NCI-H226 (cell line): ENCODE results near the gene PLCL1.
"Not testable (repeated sequence)": the region's sequence is repeated elsewhere in the genome, so short reads cannot be mapped to it uniquely, and the experiment has no call there.

Source experiments
- DNase-seq: peaks from one replicate; pipeline ENCODE4 v3.0.0-alpha.2; 2015

Gene PLCL1

DNA sequence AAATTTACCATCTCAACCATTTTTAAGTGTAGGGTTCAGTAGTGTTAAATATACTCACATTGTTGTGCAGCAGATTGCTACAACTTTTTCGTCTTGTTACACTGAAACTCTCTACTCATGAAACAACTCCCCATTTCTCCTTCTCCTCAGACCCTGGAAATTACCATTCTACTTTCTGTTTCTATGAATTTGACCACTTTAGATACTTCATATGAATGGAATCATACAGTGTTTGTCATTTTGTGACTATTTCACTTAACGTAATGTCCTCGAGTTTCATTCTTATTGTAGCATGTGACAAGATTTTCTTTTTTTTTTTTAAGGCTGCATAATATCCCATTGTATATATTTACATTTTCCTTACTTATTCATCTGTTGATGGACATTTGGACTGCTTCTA is 203.8 kb downstream of the PLCL1 start:
- no peak for DNase-seq

DNA sequence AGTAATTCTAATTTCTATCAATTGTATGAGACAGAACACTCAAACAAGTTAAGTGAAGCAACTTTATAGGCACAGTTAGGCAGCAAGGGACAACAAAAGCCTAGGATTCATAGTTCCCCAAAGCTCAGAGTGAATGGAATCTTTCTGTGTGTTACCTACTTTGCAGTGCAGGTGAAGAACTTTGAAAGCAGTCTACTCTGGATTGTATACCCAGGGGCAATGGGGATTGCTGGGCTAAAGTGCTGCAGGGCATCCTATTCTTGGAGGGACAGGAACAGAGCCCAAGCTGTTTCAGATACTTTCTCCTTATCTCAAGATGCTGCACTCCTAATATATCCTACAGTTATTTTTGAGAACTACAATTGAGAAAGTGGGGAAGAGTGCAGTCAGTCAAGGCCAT is 207.6 kb downstream of the PLCL1 start:
- no peak for DNase-seq

DNA sequence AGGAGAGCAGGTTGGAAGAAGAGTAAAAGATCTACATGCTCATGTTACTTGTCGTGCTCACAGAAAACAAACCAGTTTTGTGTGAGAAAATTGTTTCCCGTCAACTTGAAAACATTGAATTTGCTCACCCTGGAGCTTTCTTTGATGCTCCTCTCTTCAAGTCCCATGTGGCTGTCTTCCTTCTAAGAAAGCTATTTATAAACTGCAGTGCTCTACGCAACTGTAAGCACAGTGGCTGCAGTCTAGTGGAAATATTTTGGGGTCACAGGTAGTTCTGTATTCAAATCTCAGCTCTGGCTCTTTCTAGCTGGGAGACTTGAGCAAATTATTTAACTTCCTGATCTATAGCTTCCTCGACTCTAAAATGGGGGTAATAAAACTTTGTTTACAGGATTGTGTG is 211.8 kb downstream of the PLCL1 start:
- no peak for DNase-seq

DNA sequence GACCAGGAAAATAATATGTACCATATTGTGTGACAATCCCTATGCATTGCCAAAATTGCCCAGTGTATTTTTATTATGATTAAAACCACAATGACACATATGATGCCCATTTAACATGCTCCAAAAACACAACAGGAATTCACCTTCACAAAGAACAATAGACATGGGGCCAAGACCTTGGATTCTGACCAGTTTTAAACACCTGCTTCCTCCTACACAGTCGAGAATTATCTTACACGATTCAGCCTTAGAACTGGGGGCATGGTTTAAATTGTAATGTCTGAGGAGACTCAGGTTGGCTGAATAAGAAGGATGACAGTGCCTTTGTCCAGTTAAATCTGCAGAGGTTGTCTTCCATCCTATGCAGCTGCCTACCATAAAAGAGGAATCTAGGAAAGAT is 212.7 kb downstream of the PLCL1 start:
- DNase-seq = no peak

DNA sequence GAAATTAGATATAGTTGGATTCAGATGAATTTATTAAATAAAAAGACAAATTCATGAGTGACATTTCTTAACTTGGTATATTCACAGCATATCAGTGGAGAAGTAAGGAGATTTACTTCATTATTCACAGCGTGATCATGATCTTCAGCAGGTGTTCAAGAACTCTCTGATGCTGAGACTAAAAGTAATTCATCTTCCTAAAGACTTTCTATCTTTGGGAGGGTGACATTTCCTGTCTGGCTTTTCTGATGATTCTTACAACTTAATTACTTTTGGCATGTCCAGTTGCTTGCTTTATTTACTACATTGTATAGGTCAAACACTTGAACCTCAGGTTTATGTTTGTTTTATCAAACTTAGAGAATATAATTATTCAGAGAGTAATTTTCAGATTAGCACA is 224.6 kb downstream of the PLCL1 start:
- DNase-seq = no peak

DNA sequence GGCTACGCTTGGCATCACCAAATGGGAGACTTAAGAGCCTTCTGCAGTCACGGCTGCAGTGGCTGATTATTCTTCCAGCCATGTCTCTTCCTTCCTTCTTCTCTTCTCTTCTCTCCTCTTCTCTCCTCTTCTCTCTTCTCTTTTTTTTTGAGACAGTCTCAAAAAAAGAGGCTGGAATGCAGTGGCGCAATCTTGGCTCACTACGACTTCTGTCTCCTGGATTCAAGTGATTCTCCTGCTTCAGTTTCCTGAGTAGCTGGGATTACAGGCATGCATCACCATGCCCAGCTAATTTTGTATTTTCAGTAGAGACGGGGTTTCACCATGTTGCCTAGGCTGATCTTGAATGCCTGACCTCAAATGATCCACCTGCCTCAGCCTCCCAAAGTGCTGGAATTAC is 225.2 kb downstream of the PLCL1 start:
- DNase-seq = not testable (repeated sequence)

DNA sequence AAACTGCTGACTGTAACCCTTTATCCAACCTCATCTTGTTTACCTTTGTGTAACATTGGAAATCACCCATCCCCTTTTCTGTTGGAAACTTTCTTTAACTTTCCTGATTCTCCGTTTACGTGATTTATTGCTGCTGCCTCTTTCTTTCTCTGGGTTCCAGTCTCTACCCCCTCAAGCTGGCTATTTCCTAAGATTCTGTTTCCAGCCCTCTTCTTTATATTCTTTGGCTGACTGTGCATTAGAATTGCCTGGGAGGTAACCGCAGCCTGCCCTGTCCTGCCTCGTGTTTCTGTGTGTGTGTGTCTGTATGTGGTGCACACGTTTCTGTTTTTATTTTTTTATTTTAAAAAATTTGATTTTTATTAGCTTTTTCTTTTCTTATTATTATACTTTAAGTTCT is 229.2 kb downstream of the PLCL1 start:
- DNase-seq = no peak

DNA sequence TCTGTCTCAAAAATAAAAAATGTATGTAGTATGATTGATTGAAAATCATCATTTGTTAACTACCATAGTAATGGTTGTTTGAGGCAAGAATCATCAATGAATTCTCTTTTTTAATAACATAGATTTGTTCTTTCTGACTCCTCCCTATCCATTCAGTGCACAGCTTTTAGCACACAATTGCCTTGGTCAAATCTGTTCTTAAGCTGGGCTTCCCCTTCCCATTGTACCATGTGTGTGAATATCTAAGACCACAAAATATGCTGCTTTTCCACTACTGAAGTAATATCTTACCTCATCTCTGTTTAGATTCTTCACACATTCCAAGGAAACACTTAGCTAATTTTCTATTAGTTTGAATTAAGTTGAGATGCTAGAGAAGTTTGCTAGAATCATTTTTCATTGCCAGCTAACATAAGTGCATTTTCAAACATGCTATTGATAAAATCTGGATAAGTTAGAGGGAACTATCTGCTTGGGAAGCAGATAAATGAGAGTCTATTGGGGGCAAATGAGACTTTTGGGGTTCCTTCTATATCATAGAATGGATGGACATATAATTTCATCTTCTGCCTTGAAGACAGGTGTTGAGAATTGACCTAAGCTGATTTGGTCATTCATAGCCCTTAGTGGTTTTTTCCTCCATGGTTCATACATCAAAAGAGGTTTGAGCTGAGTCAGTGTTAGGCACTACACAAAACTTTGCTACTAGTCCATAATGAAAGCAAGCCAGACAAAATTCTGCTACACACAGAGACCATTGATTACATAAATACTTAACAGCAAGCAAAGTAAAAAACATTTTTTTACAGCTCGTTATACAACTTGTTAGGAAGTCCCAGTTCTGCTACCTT is 231.9 kb downstream of the PLCL1 start:
- no peak for DNase-seq

DNA sequence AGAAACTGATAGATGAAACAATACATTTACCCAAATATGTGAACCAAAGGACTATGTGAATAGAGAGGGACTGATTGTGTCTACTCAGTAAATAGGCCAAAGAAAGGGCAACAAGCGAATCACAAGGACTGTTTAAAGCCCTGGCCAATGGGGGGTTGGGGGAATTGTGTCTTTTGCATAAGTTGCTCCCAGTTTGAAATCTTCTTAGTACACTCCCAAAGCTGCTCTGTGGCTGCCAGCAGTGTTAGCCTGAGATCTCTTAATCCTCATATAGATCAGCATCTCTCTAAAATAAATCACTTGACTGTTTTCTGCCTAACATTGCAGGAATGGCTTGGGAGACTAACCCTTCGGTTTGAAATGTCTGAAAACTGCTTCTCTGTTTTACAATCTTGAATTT is 236.4 kb downstream of the PLCL1 start:
- DNase-seq = no peak

DNA sequence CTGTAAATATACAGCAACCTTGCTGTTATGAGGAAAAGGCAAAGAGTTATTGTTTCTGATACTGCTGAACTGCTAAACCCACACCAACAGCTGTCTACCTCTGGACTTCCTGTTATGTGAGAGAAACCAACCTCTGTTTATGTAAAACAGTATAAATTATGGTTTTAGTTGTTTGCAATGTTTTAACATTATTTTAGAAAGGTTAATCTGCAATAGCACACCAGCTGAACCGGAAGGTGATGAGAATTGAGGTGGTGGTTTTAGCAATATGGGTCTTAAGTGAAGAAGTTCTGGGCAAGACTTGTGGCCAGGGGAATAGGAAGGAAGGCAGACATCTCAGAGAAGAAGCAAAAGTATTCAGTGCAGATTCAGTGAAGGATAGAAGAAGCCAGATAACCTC is 237.8 kb downstream of the PLCL1 start:
- no peak for DNase-seq

DNA sequence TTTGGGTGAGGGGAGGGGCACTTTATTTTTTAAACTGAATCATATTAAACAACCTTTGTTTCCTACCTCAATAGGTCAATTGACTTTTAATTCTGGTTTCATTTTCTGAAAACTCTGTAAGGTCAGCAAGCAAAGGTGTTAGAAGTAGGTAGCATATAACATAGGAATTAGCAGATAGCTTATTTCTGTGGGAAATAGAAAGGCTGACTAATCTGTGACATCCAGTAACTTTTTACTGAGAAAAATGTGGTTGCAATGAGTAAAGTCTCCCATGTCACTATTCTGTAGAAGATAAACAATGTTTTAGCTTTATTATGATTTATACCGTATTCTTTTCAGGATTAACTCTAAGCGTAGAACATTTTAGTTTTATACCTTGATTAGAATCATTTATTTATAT is 240.4 kb downstream of the PLCL1 start:
- no peak for DNase-seq

DNA sequence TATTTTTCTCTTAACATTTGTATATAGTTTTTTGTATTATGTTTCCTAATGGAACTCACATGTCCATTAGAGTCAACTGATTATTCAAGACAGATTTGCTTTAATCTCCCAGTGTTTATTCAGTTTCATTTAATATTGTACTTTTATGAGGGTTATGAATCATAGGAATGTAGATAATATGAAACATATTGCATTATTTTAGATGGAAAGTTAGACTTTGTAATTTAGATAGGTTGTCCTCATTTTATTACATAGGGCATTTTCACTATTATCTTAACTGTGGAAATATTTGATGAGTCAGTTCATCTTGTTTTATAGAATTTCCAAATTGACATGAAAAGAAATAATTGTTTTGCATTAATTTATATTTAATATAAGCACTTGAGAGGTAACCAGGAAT is 240.8 kb downstream of the PLCL1 start:
- no peak for DNase-seq

DNA sequence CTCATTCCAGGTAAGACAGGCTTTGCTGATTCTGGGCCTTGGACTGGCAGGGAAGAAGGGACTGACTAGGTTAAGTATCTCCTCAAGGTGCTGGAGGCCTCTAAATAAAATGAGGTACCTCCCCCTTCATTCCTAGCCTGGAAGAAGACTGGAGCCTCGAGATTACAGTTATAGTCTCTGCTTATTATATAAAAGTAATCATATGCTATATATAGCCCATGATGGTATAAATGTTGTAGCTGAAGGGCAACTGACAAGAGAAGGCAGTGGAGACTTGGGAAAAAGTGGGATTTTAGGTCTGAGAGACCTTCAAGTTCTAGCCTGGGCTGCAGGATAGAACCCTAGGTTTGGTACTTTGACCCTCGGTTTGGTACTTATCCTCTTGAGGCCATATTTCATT is 248.3 kb downstream of the PLCL1 start:
- DNase-seq = no peak

DNA sequence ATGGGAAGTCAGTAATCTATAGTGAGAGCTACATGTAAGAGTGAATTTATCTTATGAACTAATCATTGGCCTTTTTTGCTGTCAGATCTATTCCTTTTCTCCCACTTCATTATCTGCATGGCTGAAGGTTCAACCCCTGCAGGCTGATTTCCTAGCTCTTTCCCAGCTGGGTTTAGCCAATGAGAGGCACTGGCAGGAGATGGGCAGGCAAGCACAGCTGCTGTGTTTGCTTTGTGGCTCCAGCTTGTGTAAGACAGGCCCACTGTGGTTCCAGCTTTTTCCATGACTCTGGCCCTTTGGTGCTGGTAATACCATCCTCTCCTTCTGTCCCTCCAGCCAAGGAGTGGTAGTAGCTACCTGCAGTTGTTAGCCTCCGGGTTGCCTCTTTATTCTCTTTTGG is 248.8 kb downstream of the PLCL1 start:
- DNase-seq = no peak

DNA sequence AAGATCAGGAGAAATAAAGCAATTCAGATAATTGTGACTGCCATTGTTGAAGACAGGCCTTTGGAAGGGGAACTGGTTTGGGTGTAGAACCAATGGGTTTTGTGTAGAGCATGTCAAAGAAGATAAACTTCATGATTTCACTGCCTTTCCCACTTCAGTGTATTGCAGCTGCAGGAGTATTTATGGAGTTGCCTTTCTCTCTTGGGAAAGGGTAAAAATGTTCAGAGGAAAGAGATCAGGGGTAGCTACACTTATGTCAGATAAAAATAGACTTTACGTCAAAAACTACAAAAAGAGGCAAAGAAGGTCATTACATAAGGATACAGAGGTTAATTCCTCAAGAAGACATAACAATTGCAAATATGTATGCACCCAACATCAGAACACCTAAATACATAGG is 249.4 kb downstream of the PLCL1 start:
- DNase-seq = no peak

DNA sequence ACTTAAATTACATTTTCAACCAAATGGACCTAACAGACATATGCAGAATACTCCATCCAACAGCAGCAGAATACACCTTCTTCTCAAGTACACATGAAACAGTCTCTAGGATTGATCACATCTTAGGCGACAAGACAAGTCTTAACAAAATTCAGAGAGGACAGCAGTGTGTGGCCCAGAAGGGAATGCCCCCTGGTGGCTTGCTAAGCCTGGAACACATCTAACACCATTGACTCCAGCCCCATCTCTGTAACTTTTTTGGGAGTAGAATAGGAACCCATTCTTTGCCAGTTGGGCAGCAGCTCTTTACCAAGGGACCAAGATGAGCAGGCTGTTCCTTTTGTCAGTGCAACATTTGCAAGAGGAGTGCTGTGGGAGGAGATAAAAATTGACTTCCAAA is 249.9 kb downstream of the PLCL1 start:
- DNase-seq = no peak

DNA sequence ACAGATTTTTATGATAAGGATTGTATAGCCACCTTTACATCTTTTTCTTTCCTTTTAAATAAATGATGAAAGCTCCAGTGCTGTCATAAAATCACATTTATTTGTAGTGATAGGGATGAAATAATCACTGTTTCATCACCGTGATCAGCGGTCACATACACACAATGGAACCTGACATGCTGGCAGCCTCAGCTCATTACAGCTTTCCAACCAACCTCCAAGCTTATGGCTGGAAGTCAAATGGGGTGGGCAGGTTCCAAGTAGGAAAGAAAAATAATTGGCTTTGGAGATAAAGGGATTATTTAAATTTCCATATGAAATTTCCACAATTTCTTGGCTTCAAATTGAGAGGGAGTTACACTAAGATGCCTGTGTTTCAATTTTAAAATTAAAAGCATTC is 251.3 kb downstream of the PLCL1 start:
- DNase-seq = no peak

DNA sequence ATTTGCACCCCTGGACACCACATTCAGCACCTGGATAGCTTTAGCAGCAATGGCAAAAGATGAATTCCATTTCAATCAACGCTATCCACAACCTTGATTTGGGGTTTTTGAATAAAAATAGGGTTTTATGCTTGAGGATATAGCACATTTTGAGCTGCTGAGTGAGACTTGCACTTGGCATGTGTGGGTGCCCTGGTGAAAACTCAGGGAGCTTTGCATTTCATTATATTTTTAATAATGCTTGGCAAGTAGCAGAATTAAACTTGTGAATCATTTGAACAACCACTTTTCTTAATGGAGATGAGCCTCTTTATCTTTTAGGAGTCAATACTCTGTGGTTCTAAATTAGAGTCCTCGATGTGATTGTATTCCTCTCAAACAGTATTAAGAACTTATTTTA is 252.4 kb downstream of the PLCL1 start:
- no peak for DNase-seq

DNA sequence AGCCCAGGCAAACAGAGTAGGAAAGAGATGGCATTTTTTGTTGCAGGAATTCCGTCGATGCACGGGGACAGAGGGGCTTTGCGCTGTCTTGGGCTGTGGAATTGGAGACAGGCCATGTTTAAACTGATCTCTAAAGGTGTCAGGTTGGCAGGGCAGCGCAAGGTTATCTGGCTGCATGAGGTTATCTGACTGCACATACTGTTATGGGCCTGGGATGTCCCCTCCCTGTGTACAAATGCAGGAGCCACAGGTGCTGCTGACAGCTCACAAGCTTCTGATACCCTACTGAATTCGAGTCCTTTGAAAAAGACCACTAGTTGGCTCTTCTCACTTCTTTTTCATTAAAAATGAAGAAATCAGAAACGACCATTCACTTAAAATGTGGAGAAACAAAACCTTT is 255.4 kb downstream of the PLCL1 start:
- no peak for DNase-seq

DNA sequence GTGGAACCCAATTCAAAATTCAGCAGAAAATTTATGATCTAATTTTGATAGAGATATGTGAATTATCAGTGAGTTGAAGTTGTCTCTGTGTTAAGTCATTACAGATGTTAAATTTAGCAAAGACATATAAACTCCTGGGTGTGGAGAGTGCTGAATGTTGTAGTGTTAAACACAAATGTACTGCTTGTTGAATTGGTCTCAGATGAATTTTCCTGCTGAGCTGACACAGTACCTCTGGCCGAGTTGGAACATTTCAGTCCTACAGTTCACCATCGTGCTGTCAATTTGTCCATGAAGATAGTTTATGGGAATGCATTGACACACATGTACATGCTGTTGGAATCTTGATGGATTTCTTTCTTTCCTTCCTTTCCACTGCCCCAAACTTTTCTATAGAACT is 255.9 kb downstream of the PLCL1 start:
- no peak for DNase-seq

DNA sequence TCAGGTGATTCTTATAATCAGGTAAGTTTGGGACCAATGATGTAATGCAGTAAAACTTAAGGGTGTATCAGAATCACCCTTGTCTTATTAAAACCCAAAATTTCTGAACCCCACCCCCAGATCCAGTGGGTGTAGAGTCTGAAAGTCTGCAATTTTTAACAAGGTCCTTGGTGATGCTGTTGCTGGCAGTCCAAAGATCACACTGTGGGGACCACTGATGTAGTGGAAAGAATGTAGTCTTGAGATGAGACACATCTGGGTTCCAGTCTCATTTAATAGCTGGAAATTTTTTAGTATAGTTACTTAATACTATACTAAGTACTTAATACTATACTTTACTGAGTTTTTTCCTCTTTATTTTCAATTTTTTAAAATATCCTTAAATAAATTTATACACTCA is 258.4 kb downstream of the PLCL1 start:
- DNase-seq = no peak

DNA sequence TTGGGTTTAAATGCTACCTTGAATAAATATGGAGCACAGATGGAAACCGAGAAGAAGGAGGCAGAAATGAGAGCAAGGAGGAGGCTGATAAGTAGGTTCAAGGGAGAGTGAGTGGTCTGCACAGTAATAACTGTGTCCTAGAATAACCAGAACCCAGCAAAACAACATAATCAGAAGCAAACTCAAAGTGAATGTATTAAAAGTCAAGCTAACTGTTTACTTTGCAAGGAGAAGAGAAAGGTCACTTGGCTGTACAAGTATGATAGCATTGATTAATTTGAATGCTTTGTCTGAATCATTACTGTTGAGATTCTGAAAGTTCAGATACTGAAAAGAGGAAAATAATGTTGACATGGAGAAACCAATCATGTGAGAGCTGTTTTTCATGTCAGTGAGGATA is 258.8 kb downstream of the PLCL1 start:
- DNase-seq = no peak

DNA sequence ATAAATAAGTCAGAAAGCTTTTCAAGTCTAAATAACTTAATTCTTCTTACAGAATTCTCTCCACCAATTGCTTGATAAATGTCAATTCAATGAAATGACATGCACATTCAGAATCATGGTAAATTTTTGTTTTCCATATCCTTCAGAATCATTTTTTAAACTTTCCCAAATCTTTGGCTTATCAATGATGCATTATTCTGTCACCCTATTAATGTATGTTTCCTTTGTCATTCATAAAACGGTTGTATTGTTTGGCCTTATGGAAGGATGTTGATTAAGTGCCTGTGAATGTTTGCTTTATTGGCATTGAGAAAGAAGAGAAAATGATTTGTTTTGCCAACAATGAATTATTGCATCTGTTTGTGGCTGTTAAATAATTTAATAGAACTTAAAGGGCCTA is 260.9 kb downstream of the PLCL1 start:
- no peak for DNase-seq

DNA sequence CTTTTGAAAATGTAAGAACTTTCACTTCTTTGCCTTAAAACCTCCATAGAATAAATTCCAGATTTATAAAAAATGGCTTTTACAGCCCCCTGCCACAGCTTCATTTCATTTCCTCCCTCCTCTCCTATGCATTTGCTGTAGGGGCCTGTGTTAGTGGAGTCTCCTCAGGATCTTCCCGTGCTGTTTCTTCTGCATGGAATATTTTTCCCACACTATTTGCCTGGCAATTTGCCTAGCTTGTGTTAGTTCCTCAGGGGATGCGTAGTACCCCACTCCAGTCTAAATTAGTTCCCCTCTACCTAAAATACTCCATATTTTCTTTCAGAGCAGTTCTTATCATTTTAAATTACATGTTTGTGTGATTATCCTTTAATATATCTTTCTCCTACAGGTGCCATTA is 262.2 kb downstream of the PLCL1 start:
- DNase-seq = no peak

DNA sequence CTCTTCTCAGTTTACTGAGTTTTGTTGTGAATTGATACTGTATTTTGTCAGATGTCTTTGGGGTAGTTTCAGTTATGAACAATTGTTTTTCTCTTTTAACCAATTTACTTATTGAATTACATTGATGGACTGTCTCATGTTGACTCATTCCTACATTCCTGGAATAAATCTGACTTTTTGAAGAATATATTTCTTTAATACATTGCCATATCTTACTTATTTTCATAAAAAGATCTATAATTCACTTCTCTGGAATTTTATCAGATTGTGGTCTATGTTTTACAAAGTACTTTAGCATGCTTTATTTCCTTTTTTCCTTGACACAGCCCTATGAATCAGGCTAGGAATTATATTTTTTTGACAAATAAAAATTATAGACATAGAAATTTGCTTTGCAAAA is 268.3 kb downstream of the PLCL1 start:
- DNase-seq = no peak

DNA sequence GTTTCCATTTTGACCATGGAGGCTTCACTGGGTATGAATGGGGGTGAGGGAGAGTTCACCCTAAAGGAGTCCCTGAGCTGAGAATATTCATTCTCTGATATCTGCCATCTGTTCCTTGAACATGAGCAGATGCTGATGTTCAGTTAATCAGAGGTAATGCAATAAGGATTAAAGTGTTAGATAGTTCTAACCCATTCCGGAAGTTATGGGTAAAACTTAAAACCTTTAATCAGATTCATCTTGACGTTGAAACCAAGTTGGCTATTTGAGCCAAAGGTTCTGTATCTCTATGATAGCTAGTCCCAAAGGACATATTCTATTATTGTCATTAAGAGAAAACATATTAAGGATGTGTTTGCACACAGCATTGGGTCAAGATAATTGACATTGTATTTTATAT is 268.9 kb downstream of the PLCL1 start:
- no peak for DNase-seq
